ENCODE data around the gene AUTS2.

Gene AUTS2

DNA sequence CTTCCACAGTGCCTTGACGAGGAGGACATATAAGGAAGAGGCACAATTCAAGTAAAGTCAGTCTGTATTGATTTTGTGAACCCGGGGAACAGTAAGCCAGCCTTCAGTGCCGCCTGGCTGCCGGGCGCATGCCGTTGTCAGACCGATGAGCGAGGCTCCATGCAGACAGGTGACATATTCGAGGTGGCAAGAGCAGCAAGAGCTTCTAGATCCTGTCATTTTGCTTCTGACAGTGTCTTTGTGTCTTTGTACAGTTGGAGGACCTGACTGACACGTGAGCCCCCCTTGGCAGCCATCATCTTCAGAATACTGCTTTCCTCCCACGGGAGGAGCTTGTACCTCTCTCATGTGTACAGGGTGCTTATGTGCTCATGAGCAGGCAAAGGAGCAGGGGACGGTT is 1146.2 kb downstream of the AUTS2 start:
- DNase-seq = no peak

- no peak for DNase-seq
These were observed 1151.6 kb downstream of the AUTS2 start for GRCh38 chr7:70749831-70750230.

- no peak for DNase-seq
These were observed 1153.6 kb downstream of the AUTS2 start for GRCh38 chr7:70751895-70752294.

DNA sequence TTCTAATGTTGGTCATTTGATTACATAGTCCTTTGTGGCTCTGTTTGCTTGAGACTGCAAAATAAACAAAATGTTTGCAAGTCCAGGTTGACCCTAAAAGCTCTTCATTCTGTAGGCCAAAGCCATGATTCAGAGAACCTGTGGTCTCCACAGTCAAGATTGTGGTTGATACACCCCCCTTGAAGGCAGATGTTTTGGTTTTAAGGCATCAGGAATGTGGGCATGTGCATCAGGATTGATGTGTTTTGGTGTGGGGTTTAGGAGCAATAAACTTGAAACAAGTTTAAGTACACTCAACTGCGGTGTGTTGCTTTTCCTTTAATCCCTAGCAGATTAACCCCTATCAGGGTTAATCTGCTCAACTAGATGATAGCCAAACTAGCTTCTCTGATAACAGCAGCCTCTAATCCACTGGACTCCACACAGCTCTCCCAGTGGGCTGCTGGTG is 1154.5 kb downstream of the AUTS2 start:
- DNase-seq = no peak

DNA sequence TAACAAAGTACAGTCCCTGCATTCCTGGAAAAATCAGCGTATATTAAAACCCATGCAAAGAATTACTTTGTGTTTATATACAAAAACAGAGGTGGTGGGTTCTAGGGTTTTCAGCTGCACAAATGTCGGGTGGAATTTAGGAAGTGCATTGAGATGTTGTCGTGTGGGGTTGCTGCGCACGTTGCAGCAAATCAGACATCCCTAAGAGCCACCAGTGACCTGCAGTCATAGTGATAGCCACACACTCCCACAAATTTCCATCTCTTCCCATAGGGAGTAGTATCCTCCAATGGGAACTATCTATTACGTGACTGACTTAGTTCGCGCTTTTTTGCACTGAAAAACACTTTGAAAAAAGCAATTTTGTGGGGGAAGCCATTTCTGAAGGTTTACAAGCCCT is 1158.5 kb downstream of the AUTS2 start:
- no peak for DNase-seq

DNA sequence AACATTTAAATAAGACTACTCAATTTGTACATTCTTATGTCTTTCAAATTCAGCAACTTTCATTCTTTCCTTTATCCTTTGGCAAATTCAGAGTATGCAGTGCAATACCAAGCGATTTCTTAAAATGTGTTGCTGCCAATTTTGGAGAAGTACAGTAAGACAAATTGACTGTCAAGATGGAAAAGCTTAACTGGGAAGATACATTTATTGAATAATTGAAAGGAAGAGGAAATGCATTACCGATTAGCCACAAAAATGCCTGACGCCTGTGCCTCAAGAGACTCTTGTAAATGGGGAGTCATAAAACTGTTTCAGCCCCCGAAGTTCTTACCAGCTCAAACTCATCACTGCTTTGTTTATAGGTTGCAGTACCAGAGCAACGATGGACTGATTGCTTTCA is 1160.4 kb downstream of the AUTS2 start:
- DNase-seq = no peak

DNA sequence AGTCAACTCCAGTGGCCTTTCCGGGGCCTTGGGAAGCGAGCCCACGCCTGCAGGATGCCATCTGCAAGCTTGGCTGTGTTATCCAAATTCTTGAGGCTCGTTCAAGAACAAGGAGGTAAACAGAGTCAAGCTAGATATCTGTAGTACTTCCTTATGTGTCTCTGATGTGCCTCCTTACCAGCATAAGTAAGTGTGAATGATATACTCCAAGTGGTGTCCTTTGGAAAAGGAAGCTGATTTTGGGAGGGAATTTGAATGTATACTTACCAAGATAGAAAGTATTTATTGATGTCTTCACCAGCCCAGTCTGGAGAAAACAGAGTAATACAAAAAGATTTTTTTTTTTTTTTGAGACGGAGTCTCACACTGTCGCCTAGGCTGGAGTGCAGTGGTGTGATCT is 1161.4 kb downstream of the AUTS2 start:
- DNase-seq = no peak

DNA sequence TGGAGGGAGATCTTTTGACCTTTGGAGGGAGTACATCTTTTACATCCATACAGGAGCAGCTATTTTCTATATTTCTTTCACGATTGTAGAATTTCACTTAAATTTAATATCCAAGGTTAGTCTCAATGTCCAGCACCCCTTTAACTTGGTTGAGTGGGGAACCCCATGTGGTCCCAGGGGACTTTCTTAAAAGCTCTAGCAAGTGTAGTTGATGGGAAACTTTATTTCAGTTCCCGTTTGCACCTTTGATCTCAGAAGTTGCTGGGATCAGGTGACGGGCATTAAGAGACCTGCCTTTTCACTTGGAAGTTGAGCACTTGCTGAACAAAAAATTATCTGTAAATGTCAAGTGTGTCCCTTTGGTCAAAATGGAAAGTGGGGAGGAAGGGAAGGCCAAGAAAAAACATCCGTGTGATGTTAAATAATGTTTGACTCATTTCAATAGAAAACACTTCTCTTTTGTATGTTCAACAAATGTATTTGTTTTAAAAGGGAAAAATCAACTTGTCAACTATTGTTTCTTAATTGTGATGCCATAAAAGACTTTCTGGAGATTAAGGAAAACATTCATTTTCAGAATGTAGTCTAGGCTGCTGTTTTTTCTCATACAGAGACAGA is 1163.5 kb downstream of the AUTS2 start:
- DNase-seq = no peak

DNA sequence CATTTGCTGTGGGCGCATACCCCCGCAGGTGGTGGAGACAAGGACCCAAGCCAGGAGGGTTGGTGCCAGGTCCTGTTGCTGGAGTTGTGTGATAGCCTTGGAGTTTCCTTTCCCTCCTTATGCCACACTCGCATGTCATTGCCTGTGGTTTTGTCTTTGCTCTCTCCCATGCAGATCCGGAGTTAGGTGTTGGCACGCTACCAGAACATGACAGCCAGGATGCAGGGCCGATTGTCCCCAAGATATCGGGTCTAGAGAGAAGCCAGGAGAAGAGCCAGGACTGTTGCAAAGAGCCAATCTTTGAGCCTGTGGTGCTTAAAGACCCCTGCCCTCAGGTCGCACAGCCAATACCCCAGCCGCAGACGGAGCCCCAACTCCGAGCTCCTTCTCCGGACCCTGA is 1164.4 kb downstream of the AUTS2 start:
- DNase-seq = no peak

DNA sequence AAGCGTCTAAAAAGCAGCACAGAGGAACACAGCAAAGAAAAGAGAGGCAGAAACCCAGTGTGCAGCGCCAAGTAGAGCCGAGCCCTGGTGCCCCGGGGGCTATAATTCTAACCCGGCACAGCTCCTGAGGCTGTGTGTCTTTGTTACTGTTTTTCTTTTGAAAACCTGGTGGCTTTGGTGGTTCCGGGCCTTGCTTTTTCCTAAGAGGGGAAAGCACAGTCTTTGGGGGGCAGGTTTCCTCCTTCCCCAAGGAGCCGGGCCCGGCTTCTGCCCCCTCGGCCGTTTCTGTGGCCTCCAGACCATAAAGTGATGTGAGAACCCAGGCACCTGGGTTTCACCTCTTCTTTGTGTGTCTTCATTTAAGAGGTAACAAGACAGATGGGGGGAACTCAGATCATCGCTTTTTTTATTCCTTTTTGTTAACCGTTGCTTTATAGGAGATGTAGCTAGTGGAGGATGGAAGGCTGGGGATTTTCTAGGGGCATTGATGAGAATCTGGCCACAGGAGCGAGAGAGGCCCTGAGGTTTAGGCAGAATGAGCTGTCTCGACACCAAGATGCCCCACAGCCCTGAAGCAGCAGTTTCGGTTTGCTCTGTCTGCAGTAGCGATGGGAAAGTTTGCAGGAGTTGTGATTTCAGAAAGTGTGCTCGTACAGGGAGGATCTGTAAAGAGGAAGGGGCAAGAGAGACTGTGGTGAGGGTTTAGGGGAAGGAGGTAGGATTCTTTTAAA is 1165.9 kb downstream of the AUTS2 start:
- DNase-seq = peak in 1 of 5 donors; percentile 57

DNA sequence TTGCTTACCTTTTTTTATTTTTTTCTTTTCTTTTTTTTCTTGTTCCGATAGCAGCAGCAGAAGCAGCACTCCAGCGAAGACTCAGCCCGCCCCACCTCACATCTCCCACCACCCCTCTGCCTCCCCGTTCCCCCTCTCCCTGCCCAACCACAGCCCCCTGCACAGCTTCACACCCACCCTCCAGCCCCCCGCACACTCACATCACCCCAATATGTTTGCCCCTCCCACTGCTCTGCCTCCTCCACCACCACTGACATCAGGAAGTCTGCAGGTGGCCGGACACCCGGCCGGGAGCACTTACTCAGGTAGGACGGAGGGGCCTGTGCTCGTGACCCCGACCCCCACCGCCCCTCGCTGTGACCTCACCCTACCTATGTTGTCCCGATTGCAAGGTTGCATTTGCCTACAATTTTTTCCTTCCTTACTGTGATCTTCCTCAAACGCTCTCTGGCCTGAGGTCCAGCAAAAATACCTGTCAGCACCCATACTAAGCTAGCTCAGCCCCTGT is 1166.5 kb downstream of the AUTS2 start:
- no peak for DNase-seq

DNA sequence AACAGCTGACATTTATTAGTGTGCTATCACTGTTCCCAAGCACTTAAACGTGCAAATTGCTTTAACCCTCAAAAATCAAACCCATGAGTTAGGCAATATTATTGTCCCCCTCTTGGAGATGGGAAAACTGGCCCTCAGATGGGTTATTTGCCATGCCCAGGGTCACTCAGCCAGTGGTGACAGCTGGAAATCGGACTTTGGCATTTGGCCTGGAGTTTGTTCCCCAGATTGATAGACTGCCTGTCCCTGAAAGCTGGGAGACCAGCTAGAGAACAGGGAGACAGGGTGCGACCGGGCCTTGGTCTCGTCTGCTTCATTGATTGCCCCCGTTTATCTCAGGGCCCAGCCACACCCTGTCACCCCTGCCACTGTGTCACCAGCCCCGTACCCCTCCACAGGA is 1167.4 kb downstream of the AUTS2 start:
- no peak for DNase-seq

- DNase-seq = no peak
These were observed 1167.8 kb downstream of the AUTS2 start for GRCh38 chr7:70766109-70766508.

- DNase-seq = no peak
These were observed 1168.4 kb downstream of the AUTS2 start for GRCh38 chr7:70766694-70767093.

- no peak for DNase-seq
These were observed 1171.9 kb downstream of the AUTS2 start for GRCh38 chr7:70770154-70770553.

DNA sequence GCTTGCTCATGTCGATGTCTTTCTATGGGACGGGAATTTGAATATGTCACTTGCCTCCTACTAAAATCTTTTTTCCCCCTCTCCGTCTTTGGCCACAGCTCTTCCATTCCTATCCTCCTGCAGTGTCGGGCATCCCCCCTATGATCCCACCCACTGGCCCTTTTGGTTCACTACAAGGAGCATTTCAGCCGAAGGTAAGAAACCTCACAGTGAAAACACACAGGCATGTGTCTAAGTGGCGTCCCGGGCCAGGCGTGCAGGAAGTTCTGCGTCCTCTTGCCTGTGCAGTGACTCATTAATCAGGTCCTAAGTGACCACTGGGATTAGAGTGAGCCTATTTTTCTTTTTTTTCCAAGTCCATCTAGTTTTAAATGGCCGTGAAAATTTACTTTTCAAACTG is 1173.2 kb downstream of the AUTS2 start:
- no peak for DNase-seq

DNA sequence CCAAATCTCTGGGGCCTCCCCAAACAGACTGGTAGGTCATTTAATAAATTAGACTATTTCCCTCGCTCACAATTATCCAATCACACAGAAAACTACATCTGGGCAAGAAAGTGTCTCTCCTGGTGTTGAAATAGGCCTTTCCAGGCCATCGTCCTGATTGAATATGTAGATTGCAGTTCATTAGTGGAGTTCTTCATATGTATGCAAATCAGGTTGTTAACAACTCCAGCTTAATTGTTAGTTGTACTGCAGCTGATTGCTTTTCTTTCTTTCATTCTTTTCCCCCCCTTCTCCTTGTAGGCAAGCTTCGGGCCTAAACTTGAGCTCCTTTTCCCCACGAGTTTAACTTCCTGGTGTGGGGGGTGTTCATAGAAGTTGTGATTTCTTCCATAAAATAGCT is 1174.6 kb downstream of the AUTS2 start:
- DNase-seq = no peak

DNA sequence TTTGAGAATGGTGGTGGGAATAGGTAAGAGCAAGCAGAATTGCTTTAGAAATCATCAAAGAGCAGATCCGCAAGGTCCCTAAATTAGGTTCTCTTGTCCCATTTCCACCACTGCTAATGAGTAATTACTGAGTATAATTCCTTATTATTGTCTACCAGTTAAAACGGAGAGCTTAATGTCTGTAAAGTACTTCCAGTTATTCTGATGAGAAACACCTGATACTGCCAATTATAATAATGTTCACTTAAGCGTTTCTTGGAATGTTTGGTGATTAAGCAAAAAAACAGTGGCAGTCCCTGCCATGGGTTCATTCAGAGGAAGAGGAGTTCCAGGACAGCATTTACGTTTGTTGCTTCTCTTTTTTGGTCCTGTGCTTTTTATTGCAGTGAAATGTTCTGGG is 1175.1 kb downstream of the AUTS2 start:
- no peak for DNase-seq

- DNase-seq = no peak
These were observed 1176.8 kb downstream of the AUTS2 start for GRCh38 chr7:70774950-70775527.

DNA sequence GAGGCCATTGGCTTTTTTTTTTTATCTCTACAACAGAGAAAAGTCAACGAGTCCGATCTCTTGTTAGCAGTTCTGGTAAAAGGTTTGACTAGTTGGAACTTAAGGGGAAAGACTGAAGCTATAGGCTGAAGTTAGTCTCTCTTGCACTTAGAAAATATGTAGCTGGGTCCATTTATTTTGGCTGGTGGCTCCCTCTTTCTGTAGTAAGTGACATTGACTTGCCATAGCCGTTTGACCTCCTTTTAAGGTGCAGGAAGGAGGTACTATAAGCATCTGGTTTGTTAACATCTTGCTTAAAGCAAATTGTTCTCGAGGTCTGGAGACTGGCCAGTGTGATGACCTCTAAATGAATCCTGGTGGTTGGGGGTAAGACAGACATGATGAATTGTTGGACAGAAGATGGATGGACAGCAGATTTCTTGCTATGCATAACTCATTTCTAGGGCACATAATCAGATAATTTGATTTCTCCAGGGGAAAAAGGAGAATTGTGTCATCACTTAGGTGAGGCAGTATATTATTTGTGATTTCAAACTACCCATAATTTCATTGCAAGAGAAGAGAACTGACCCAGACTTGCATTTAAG is 1177.4 kb downstream of the AUTS2 start:
- DNase-seq = peak in 1 of 5 donors; percentile 31

DNA sequence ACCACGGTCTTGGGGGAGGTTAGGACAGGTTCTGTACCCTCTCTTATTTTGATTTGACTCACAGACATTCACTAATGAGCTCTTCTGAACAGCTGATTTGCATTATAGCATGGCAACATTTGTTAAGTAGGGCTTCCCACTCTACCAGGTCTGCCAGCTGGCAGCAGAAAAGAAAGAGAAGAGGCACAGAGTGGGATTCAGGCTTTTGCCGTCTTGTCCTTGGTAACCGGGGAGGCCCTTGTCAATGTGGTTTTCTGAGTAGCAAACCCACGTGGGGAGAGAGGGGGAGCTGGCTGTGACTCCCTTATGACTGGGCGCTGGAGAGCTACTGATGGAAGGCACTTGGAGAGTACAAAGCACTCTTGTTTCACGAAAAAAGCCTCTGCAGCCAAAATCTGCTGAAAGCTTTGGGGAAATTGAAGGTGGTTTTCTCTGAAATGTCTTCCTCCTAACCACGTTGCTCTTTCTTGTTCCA is 1178.4 kb downstream of the AUTS2 start:
- peak in 1 of 5 donors; percentile 50 for DNase-seq

- DNase-seq = no peak
These were observed 1179.0 kb downstream of the AUTS2 start for GRCh38 chr7:70777251-70777650.

DNA sequence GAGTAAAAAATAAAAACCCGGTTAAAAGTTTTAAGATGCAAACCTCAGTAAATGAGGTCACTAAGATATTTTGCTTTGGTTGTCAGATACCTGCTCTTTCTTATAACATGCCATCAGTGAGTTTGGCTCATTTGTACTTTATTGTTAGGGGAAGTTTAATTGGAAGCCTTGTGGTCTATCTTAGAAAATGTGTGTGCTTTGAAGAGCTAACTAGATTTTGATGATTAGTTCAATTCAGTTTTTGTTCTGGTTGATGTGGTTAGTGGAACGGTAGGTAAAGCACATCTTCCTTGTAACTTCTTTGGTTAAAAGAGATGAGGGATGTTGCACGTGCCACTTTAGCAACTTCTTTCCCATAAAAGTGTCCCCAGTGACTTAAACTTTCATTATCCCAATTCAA is 1180.3 kb downstream of the AUTS2 start:
- DNase-seq = no peak

DNA sequence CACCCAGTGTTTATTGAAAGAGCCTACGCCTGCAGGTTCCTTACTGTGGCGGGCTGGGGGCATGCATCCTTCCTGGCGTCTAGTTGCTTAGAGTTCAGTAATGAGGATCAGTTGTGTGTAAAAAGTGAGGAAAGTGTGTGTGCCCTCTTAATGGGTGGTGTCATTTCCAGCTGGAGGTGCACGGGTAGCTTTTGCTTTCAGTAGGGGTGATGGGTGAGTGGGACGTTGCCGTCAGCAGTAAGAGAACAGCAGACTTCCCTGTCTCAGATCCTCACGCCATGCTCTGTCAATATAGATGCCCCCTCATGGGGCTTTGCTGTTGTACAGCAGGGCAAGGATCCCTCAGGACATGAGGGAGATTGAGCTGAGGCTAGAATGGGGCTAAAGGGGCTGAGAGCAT is 1181.0 kb downstream of the AUTS2 start:
- peak in 1 of 5 donors; percentile 35 for DNase-seq

All from T-helper 1 cell (primary cell).